ENCODE results near the gene ZNF408.

ZNF408 gene

DNA sequence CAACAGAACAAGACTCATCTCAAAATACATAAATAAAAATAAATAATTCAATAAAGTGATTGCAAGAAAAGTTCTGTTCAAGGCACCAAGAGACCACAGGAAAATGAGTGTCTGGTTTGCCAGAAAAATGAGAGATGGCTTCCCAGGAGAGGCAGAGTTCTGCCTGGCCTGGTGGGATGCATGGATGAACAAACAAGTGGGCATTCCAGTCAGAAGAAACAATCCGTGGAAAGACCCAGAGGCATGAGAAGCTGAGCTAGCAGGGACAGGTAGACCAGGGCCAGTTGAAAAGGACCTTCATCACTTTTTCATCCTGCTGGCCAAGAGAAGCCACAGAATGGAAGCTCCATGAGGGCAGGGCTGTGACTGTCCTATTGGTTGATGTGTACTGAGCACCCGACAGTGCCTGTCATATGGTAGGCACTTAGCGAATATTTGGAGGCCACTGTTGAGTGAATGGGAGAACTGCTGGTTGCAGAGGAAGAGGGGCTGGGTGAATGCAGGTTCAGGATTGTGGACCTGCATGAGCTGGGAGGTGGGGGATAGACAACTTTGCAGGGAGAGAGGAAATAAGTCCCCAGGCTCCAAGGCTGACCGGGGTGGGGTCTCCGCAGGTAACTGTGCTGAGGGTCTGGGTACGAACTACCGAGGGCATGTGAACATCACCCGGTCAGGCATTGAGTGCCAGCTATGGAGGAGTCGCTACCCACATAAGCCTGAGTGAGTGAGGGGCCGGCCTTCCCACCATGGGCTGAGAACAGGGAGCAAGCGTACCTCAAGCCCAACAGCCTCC, 21.9 kb downstream of the ZNF408 start:
- TF ChIP-seq, protein P1, sequence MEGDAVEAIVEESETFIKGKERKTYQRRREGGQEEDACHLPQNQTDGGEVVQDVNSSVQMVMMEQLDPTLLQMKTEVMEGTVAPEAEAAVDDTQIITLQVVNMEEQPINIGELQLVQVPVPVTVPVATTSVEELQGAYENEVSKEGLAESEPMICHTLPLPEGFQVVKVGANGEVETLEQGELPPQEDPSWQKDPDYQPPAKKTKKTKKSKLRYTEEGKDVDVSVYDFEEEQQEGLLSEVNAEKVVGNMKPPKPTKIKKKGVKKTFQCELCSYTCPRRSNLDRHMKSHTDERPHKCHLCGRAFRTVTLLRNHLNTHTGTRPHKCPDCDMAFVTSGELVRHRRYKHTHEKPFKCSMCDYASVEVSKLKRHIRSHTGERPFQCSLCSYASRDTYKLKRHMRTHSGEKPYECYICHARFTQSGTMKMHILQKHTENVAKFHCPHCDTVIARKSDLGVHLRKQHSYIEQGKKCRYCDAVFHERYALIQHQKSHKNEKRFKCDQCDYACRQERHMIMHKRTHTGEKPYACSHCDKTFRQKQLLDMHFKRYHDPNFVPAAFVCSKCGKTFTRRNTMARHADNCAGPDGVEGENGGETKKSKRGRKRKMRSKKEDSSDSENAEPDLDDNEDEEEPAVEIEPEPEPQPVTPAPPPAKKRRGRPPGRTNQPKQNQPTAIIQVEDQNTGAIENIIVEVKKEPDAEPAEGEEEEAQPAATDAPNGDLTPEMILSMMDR (IDR thresholded peaks at IDR 0.05; ENCODE audit: insufficient read depth, low read length, poor library complexity, severe bottlenecking), result no peak
- no peak overlapping the region for H3K4me3 ChIP-seq (replicated peaks; ENCODE audit: low read depth, low read length)
- H3K36me3 ChIP-seq (ENCODE audit: control insufficient read depth, insufficient read depth, low read length), result no peaks in the 10 kb centered on the region
- DNase-seq (ENCODE audit: extremely low read depth, insufficient read length), result no peak
- H3K27me3 ChIP-seq (replicated peaks; ENCODE audit: control insufficient read depth, insufficient read depth, low read length), result no peaks in the 10 kb centered on the region

DNA sequence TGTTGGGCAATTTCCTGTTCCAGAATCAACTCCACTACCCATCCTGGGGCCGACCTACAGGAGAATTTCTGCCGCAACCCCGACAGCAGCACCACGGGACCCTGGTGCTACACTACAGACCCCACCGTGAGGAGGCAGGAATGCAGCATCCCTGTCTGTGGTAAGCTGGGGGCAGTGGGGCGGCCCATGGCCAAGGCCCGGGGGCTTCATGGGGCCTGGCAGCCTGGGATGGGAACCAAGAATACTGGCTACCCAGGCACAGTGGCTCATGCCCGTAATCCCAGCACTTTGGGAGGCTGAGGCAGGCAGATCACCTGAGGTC, 22.5 kb downstream of the ZNF408 start:
- Histone ChIP-seq H3K4me3 (replicated peaks; ENCODE audit: low read depth, low read length) (no peak overlapping the region), H3K36me3 (ENCODE audit: control insufficient read depth, insufficient read depth, low read length) (no peaks in the 10 kb centered on the region), H3K27me3 (replicated peaks; ENCODE audit: control insufficient read depth, insufficient read depth, low read length) (no peaks in the 10 kb centered on the region)
- TF ChIP-seq, protein P1 (IDR thresholded peaks at IDR 0.05; ENCODE audit: insufficient read depth, low read length, poor library complexity, severe bottlenecking), result no peak
- no peak for DNase-seq (ENCODE audit: extremely low read depth, insufficient read length)

DNA sequence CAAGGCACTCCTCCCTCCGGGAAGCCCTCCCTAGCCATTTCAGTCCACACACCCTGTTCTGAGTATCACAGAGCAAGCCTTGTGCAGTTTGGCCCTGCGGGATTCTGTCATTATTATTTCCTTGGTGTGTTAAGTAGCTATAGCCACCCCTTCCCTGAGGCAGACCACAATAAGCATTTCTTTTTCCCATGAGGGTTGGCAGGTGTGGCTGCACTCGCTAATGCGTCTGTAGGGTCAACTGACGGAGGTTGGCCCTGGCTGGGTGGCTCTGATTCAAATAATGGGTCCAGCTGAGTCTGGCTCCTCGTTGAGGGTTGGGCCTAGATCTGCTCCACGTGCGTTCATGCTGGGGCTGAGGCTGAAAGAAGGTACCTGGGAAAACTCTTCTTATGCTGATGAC, 23.3 kb downstream of the ZNF408 start:
- Histone ChIP-seq H3K4me3 (replicated peaks; ENCODE audit: low read depth, low read length) (no peak overlapping the region), H3K36me3 (ENCODE audit: control insufficient read depth, insufficient read depth, low read length) (no peaks in the 10 kb centered on the region), H3K27me3 (replicated peaks; ENCODE audit: control insufficient read depth, insufficient read depth, low read length) (no peaks in the 10 kb centered on the region)
- TF ChIP-seq, protein P1 (IDR thresholded peaks at IDR 0.05; ENCODE audit: insufficient read depth, low read length, poor library complexity, severe bottlenecking), result no peak
- no peak for DNase-seq (ENCODE audit: extremely low read depth, insufficient read length)

DNA sequence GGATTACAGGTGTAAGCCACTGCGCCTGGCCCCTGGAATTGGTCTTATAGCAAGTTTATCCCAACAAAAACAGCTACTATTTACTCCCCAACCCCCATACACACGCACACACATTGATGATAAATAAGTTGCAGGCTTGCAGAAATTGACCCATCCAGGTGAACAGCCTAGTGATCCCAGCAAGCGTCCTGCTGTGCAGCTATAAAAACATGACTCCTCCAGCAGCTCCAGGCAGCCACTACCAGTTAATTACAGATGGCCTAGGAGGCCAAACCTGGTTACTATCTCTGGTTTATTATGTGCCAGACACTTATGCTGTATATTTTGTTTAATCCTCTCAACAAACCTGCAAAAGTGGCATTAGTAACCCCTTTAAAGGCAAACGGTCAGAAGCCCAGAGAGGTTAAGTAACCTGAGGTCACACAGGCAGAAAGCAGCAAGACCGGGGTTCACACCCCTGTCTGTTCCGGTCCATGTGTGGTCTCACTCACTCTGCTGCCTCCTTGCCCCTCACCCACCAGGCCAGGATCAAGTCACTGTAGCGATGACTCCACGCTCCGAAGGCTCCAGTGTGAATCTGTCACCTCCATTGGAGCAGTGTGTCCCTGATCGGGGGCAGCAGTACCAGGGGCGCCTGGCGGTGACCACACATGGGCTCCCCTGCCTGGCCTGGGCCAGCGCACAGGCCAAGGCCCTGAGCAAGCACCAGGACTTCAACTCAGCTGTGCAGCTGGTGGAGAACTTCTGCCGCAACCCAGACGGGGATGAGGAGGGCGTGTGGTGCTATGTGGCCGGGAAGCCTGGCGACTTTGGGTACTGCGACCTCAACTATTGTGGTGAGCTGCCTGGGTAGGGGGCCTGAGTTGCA, 24.7 kb downstream of the ZNF408 start:
- no peaks in the 10 kb centered on the region for H3K27me3 ChIP-seq (replicated peaks; ENCODE audit: control insufficient read depth, insufficient read depth, low read length)
- H3K4me3 ChIP-seq (replicated peaks; ENCODE audit: low read depth, low read length), result no peak overlapping the region
- TF ChIP-seq, protein P1 (IDR thresholded peaks at IDR 0.05; ENCODE audit: insufficient read depth, low read length, poor library complexity, severe bottlenecking), result no peak
- no peaks in the 10 kb centered on the region for H3K36me3 ChIP-seq (ENCODE audit: control insufficient read depth, insufficient read depth, low read length)
- DNase-seq (ENCODE audit: extremely low read depth, insufficient read length), result no peak

DNA sequence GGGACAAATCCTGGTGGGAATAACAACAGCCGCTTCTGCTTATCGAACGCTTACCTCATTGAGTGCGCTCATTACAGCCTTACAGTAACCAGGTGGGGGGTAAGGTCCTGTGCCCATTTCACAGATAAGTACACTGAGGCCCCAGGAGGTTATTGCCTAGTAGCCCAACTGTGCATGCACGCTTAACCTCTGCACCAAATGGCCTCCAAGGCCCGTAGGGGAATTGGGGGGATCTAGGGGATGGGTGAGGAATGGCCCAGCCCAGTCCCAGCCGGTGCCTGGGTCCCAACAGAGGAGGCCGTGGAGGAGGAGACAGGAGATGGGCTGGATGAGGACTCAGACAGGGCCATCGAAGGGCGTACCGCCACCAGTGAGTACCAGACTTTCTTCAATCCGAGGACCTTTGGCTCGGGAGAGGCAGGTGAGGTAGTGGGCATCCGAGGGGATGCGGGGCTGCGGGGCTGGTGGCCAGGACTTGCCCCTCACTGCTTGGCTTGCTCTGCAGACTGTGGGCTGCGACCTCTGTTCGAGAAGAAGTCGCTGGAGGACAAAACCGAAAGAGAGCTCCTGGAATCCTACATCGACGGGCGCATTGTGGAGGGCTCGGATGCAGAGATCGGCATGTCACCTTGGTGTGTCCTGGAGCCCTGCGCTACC, 25.5 kb downstream of the ZNF408 start:
- H3K4me3 ChIP-seq (replicated peaks; ENCODE audit: low read depth, low read length), result no peak overlapping the region
- DNase-seq (ENCODE audit: extremely low read depth, insufficient read length), result no peak
- H3K27me3 ChIP-seq (replicated peaks; ENCODE audit: control insufficient read depth, insufficient read depth, low read length), result no peaks in the 10 kb centered on the region
- no peaks in the 10 kb centered on the region for H3K36me3 ChIP-seq (ENCODE audit: control insufficient read depth, insufficient read depth, low read length)
- TF ChIP-seq, protein P1 (IDR thresholded peaks at IDR 0.05; ENCODE audit: insufficient read depth, low read length, poor library complexity, severe bottlenecking), result no peak

All from GM06990 (cell line).